H1 (cell line): Measurements from ENCODE around the gene IL6R.

ENCODE experiments used
- GTF2F1 ChIP-seq: IDR thresholded peaks from 2 replicates; pipeline ENCODE4 v1.6.1; 2012; ENCODE audit warnings: low read depth, low read length, improper control_type of control experiment, borderline replicate concordance
- KDM1A ChIP-seq: fragments of 200-600, 300-600 bp; sonication (generic); IDR thresholded peaks from 2 replicates; pipeline ENCODE4 v1.7.1; 2016; ENCODE audit warnings: mild to moderate bottlenecking, low read length, borderline replicate concordance
- NRF1 ChIP-seq: IDR thresholded peaks from 2 replicates; pipeline ENCODE4 v1.6.1; 2011; ENCODE audit warnings: mild to moderate bottlenecking, low read depth, low read length, improper control_type of control experiment
- POLR2A ChIP-seq, 2 experiments: IDR thresholded peaks; 1 replicate in 1 of 2; 2 replicates in 1 of 2; pipeline ENCODE4 v1.6.1; 2011; ENCODE audit warnings: low read depth in 2 of 2, low read length in 2 of 2, mild to moderate bottlenecking in 2 of 2; ENCODE audit errors: control extremely low read depth in 1 of 2
- SIN3A ChIP-seq, 2 experiments: IDR thresholded peaks in 1 of 2; conservative IDR thresholded peaks in 1 of 2; 2 replicates each; pipeline ENCODE4 v1.6.1; 2011 to 2012; ENCODE audit warnings: low read length in 2 of 2, improper control_type of control experiment in 1 of 2, low read depth in 1 of 2, mild to moderate bottlenecking in 1 of 2
- SP4 ChIP-seq: IDR thresholded peaks from 2 replicates; pipeline ENCODE4 v1.6.1; 2012; ENCODE audit warnings: low read length, inconsistent platforms
- ZNF274 ChIP-seq: IDR thresholded peaks from 2 replicates; pipeline ENCODE4 v1.7.0; 2012; ENCODE audit warnings: low read length, borderline replicate concordance; ENCODE audit errors: extremely low read depth

DNA sequence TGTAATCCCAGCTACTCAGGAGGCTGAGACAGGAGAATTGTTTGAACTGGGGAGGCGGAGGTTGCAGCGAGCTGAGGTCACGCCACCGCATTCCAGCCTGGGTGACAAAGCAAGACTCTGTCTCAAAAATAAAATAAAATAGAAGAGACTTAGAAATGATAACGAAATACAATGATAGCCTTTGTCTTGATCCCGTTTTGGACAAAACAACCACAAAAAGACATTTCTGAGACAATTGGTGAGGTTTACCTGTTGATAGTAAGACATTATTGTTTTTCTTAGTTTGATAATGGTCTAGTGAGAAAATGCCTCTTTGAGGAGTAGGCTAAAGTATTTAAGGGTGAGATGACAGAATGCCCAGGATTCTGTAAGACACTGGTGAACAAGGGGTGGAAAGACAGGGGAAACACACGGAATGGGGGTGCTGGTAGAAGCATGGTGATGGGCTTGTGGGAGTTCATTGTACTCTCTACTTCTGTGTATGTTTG, 109.0 kb downstream of the IL6R start:
- TF ChIP-seq NRF1 (no peak), SIN3A (conservative IDR thresholded peaks at IDR 0.05 in 1 of 2, IDR thresholded peaks at IDR 0.05 in 1 of 2; ENCODE audit: low read depth in 1 of 2, low read length in 2 of 2) (no peak), GTF2F1 (no peak), POLR2A (IDR thresholded peaks at IDR 0.05; ENCODE audit: control extremely low read depth in 1 of 2, low read depth in 2 of 2, low read length in 2 of 2) (no peak), KDM1A (no peak), SP4 (no peak), ZNF274 (no peak)
